Fibroblast of upper back skin (primary cell): ENCODE measurements around the gene TOR1B.

Experiments used
- DNase-seq: peaks from one replicate; pipeline ENCODE4 v3.0.0-alpha.2; 2013

Gene TOR1B

GRCh38 chr9:129815278-129815677, 12.3 kb downstream of the TOR1B start:
- no peak for DNase-seq

- DNase-seq = no peak
Observed at GRCh38 chr9:129816501-129817435, 13.8 kb downstream of the TOR1B start.

DNA sequence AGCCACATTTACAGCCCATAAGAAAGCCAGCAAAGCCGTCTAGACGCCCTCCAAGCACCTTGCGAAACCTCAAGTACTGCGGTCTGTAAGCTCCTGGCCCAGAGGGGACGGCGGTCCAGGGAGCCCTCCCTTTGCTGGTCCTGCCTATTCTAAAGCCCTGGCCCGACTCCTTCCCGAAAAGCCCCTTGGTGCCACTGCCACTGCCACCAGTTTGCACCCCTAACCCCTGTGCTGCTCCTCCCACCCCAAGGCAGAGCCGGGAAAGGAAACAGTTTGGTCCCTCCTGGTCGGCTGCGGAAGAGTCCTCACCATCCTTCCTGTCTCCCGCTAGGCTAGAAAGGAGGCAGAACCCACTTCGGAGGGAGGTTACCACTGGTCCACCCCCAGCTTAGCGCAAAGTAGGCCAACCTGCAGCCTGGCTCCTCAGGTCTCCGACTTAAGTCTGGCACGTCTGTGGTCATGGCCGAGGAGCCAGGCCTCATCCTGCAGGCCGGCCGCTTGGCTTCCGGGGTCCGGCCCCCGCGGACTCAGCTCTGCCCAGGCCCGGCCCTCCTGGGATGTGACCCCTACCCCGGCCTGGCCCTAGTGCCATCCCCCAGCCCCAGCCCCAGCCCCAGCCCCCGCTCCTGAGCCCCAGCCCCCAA, 20.0 kb downstream of the TOR1B start:
- no peak for DNase-seq

DNA sequence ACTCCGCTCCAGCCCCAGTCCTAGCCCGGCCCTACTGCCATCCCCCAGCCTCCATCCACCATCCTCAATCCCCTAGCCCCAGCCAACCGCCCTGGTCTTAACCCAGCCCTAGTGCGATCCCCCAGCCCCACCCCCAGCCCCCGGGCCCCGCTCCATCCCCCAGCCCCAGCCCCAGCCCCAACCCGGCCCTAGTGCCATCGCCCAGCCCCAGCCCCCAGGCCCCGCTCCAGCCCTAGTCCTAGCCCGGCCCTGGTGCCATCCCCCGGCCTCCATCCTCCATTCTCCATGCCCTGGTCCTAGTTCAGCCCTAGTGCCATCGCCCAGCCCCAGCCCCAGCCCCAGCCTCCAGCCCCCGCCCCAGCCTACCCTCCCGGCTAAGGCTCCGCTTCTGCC, 20.6 kb downstream of the TOR1B start:
- no peak for DNase-seq

GRCh38 chr9:129823935-129824601, 21.1 kb downstream of the TOR1B start, which contains the start of gene TOR1A:
TSS of gene TOR1A (minus strand) at chr9:129824136. CDS start at chr9:129824085, 51 bp downstream.
- DNase-seq = peak; percentile 92

DNA sequence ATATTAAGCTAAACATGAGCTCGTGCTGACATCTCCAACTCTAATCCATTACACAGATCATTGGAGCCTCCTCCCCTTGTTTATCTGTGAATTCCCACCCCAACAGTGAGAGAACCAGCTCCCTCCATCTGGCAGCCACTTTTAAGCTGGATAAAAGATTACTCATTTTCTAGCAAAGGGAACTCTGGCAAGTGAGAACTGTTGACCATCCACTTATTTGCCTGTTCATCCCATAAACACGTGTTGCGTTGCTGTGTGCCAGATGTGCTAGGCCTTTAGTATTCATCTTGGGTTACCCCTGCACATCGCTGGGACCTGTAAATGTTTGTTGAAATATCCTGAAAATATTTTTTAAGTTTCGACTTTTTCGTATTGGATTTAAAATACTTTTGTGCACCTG, 23.4 kb downstream of the TOR1B start:
- no peak for DNase-seq

- DNase-seq = no peak
Observed at GRCh38 chr9:129826759-129827158, 23.8 kb downstream of the TOR1B start.

DNA sequence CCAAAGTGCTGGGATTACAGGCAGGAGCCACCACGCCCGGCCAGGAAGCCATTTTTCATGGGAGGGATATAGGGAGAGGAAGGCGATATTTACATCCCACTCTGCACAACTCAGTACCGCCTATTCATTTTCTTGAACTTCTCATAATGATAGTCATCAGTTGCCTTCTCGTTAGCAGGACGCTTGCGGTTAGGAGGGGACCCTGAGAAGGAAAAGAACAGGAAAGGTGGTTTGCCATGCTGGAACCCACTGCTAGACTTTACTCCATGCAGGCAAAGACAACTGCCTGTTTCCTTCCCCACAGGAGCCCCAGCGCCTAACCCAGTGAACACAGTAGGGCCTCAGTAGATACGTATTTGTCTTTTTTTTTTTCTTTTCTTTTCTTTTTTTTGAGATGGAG, 25.1 kb downstream of the TOR1B start:
- no peak for DNase-seq

- DNase-seq = no peak
Observed at GRCh38 chr9:129828969-129829368, 26.0 kb downstream of the TOR1B start.

GRCh38 chr9:129832982-129833381, 30.0 kb downstream of the TOR1B start:
- DNase-seq = no peak

DNA sequence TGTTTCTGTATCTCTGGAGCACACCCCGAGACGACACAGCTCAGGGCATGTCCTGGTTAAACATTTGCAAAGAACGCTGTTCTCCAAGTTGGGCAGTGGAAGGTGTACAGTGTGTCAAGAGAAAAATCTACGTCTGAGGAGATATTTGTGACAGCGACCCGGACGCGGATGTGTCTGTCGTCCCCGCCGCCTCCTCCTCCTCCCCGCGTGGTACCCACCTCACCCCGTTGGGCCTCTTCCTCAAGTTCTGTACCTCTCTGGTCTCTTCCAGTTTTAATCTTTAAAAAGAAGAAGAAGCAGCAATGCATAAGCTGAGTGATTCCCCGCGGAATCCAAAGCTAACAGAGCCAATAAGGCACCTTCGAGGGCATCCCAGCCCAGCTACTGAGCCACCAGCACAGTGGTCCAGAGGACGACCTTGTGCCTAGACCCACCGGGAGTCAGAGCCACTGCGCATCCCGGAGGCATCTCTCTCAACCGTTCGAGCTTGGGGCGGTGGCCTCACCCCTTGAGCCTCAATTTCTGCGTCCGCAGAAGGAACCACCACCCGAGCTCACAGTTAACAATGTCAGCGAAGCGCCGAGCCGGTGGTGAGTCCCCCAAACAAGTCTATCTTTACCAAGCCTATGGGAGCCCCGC, 31.6 kb downstream of the TOR1B start:
- no peak for DNase-seq

- peak; percentile 94 for DNase-seq
Observed at GRCh38 chr9:129835128-129835859, 32.3 kb downstream of the TOR1B start, which contains the start of the genes C9orf78 and USP20. TSS of gene C9orf78 (minus strand) at chr9:129835275. CDS start at chr9:129835221, 54 bp downstream. TSS of gene USP20 (plus strand) at chr9:129835458. CDS start at chr9:129852556, 17,098 bp downstream.

- no peak for DNase-seq
Observed at GRCh38 chr9:129835860-129836223, 32.9 kb downstream of the TOR1B start.

- DNase-seq = no peak
Observed at GRCh38 chr9:129836311-129837007, 33.5 kb downstream of the TOR1B start.

- DNase-seq = peak; percentile 58
Observed at GRCh38 chr9:129838707-129839259, 35.8 kb downstream of the TOR1B start.

DNA sequence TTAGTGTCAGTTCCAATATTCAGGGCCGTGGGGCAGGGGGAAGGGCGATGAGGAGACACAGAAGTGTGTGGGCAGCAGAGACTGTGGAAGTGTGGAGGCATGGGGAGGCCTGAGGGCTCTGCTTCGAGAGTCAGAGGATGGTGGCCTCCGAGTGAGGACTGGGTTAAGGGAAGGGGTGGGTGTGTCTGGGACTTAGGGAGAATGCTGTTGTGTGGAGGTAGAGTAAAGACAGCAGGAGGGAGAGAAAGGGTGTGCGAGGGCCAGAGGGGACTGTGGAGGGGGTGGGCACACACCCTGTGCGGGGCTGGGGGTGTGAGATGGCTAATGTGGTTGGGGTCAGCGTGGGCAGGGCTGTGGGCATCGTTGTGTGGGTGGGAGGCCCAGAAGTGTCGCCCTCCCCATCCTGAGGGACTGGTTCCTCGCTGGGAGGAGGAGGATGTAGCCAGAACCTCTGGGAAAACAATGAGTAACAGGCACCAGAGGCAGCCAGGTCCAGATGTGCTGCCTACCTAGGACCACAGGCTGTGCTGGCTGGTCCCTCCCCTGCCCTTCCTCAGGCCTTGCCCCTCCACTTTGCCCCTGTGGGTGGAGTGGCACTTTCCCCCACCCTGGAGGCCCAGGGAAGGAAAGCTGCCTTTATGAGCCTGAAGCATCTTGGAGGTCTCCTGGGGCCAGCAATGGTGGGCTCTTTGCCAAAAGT, 36.5 kb downstream of the TOR1B start:
- DNase-seq = no peak

GRCh38 chr9:129840034-129840433, 37.0 kb downstream of the TOR1B start:
- no peak for DNase-seq

GRCh38 chr9:129841071-129841470, 38.1 kb downstream of the TOR1B start:
- no peak for DNase-seq

- no peak for DNase-seq
Observed at GRCh38 chr9:129845373-129845772, 42.4 kb downstream of the TOR1B start.

- DNase-seq = no peak
Observed at GRCh38 chr9:129848712-129849441, 45.9 kb downstream of the TOR1B start.
